Esophagus squamous epithelium (tissue), 4 donors: ENCODE measurements around the gene PEF1.

Experiments
- POLR2A ChIP-seq, 4 donors: fragments of 450-650 bp; IDR thresholded peaks; one replicate each; pipeline ENCODE4 v1.6.1; 2017; ENCODE audit warnings: antibody characterized with exemption in 4 of 4, mild to moderate bottlenecking in 4 of 4, moderate library complexity in 3 of 4
- TF ChIP-seq, protein P1 (sequence below), 6 experiments: fragments of 450-650 bp in 4 of 6; fragments of 200-600 bp in 2 of 6; sonication (generic) in 2 of 6; IDR thresholded peaks; one replicate each; pipeline ENCODE4 v1.5.1; 2016 to 2019; ENCODE audit warnings: antibody characterized with exemption in 6 of 6, mild to moderate bottlenecking in 4 of 6, moderate library complexity in 4 of 6

DNA sequence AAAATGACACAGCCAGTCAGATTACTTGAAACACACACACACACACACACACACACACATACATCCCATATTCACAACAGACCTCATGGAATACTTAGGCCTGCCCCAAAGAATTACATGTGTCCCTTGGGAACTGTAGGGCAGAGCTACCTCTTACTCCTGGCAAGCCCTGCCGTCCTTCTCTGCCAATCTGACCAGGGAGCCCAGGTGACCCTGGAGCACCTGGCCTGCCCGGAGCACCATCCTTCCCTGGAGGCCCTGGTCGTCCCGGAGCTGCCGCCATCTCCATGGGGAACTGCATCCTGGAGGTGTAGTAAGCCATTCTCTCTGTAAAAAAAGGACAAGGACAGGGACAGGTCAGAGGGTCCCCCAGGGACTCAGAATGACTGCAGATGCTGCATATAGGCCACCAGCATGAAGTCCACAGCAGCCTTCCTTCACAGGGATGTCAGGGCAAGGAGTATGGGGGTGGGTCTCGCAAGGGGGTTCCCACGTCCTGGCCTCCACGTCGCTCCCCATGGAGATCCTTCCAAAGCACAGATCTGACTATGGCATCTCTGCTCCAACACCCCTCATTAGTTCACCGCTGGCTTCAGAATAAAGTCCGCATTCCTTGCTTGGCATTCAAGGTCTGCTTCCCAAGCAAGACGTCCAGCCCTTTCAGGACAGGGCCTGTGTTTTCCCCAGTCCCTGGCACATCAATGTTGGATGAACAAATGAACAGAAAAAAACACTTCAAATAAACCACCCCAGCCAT lies 9.2 kb upstream of the PEF1 start:
- TF ChIP-seq, protein P1, sequence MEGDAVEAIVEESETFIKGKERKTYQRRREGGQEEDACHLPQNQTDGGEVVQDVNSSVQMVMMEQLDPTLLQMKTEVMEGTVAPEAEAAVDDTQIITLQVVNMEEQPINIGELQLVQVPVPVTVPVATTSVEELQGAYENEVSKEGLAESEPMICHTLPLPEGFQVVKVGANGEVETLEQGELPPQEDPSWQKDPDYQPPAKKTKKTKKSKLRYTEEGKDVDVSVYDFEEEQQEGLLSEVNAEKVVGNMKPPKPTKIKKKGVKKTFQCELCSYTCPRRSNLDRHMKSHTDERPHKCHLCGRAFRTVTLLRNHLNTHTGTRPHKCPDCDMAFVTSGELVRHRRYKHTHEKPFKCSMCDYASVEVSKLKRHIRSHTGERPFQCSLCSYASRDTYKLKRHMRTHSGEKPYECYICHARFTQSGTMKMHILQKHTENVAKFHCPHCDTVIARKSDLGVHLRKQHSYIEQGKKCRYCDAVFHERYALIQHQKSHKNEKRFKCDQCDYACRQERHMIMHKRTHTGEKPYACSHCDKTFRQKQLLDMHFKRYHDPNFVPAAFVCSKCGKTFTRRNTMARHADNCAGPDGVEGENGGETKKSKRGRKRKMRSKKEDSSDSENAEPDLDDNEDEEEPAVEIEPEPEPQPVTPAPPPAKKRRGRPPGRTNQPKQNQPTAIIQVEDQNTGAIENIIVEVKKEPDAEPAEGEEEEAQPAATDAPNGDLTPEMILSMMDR (IDR thresholded peaks at IDR 0.05), result no peak
- TF ChIP-seq POLR2A (IDR thresholded peaks at IDR 0.05), result no peak
